Pancreas (tissue), 10 donors: ENCODE data around the gene TRPM3. TPM values are rescaled to one million over a fixed set of nuclear protein-coding genes. Genes with fewer than 3 reads are reported as not detected.

Experiments used
- ATAC-seq, 4 donors: fragments of 200-7000 bp; cut with Tn5 transposase; one replicate each; pipeline versions ENCODE4 v1.8.0 to v1.9.1; 2020; ENCODE audit warnings: mild to moderate bottlenecking in 4 of 4, moderate library complexity in 4 of 4
- DNase-seq, 6 donors: peaks; one replicate each; pipeline ENCODE4 v3.0.0-alpha.2; 2020
- FAIRE-seq: peaks from 2 replicates; lab custom pipeline; 2012; peaks lifted over from hg19 to GRCh38; lab: Jason Lieb, UNC
- H3K27ac ChIP-seq, 4 donors: fragments of 200-600 bp; sonication (generic); 1 replicate in 3 of 4; 2 replicates in 1 of 4; pipeline versions ENCODE4 v1.5.0 to v1.8.0; 2020
- H3K27me3 ChIP-seq, 4 donors: fragments of 200-600 bp; one replicate each; pipeline ENCODE4 v1.8.0; 2021
- H3K36me3 ChIP-seq, 3 donors: fragments of 200-600 bp; sonication (generic) in 1 of 3; one replicate each; pipeline versions ENCODE4 v1.5.0 to v1.8.0; 2020 to 2021
- H3K4me1 ChIP-seq, 3 donors: fragments of 200-600 bp; one replicate each; pipeline ENCODE4 v1.8.0; 2021
- H3K4me3 ChIP-seq, 4 donors: fragments of 200-600 bp; sonication (generic) in 2 of 4; one replicate each; pipeline versions ENCODE4 v1.5.0 to v1.8.0; 2020 to 2021
- H3K9me3 ChIP-seq, 4 donors: fragments of 200-600 bp; one replicate each; pipeline ENCODE4 v1.8.0; 2021
- WGBS, 2 donors: extraction: QIAGEN DNeasy Blood & Tissue Kit; methylation state at CpG; one replicate each; pipeline ENCODE4 v1.1.7; 2013; 5-methylcytosine and 5-hydroxymethylcytosine counted together
- intact Hi-C, 3 donors: fragments of 100-400 bp; cut with DNase I; formaldehyde crosslinking; loops; one replicate each; pipeline versions ENCODE4 v1.11.1 to v1.14.2; 2022
- polyA plus RNA-seq, 2 donors: library from polyadenylated mRNA; stranded (reverse); fragments of 200-250 nt; gene quantifications; one replicate each; pipeline ENCODE4 v1.2.3, GENCODE V29; 2013
- total RNA-seq, 6 donors: library from RNA; stranded (reverse); fragmentation: NEBNext Ultra II Directional in 4 of 6; extraction: Animal tissue kit (Norgen Biotek cat#: 25700) in 4 of 6; gene quantifications; one replicate each; pipeline versions ENCODE4 v1.2.1 to v1.2.4, GENCODE V29; 2021 to 2023
- TF ChIP-seq, protein P1 (sequence below), 4 donors: fragments of 200-600 bp; sonication (generic) in 3 of 4; IDR thresholded peaks; one replicate each; pipeline versions ENCODE4 v1.5.0 to v1.8.0; 2021; ENCODE audit warnings: antibody characterized with exemption in 4 of 4
- donor health status: healthy with polysubstance abuse.
- donor health status: DM: no; HTN: no; CAD: no; lungs with moderate emphysema.
- donor health status: DM: no; HTN: no; CAD: no.
- donor health status: control.
- donor health status: control.
- donor health status: Bipolar disorder and iron deficiency.
- donor health status: DM: yes; HTN: yes; CAD: no.
- donor health status: DM: no; HTN: no; CAD: no.
- donor health status: DM: no; HTN: no; CAD: no.
- donor health status: DM: yes; HTN: yes; CAD: no.

TRPM3 gene
- total and polyA plus RNA-seq, 8 donors = 0.22 to 1.9 (median 0.76) TPM

DNA sequence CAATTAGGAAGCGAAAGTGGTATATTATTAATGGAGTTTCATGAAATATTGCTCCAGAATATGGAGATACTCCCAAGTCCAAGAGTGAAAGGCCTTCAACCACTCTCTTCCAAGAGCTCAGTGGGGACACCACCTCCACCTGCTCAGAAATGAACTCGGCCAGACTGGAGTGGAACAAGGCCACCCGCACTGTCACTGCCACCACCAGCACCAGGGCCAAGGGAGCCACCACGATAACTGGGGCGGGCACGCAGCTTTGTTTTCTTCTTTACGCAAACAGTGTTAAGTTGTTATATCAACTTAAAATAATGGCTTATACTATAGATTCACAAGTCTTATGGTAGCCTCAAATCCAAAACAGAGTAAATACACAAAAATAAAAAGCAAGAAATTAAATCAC is 204.1 kb downstream of the TRPM3 start:
- TF ChIP-seq, protein P1, sequence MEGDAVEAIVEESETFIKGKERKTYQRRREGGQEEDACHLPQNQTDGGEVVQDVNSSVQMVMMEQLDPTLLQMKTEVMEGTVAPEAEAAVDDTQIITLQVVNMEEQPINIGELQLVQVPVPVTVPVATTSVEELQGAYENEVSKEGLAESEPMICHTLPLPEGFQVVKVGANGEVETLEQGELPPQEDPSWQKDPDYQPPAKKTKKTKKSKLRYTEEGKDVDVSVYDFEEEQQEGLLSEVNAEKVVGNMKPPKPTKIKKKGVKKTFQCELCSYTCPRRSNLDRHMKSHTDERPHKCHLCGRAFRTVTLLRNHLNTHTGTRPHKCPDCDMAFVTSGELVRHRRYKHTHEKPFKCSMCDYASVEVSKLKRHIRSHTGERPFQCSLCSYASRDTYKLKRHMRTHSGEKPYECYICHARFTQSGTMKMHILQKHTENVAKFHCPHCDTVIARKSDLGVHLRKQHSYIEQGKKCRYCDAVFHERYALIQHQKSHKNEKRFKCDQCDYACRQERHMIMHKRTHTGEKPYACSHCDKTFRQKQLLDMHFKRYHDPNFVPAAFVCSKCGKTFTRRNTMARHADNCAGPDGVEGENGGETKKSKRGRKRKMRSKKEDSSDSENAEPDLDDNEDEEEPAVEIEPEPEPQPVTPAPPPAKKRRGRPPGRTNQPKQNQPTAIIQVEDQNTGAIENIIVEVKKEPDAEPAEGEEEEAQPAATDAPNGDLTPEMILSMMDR (IDR thresholded peaks at IDR 0.05) = no peak

DNA sequence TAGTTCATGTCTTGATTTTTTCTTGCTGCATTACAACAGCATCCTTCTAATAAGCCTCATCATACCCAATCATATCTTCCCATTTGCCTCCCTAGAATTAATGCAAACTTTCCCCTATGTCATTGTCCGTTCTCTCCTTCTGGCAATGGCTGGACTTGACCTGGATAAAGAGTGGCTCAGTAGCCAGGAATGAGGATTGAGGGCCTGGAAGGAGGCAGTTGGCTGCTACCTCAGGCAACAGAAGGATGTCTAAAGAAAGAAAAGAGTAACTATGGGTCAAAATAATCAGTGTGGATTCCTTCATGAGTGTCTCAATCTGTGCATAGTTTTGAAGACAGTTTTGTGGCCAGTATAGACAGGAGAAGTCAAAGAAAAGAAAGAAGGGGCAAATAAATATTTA is 209.6 kb downstream of the TRPM3 start:
- Histone ChIP-seq H3K4me3 (no peak overlapping the region), H3K4me1 (no peaks in the 10 kb centered on the region), H3K9me3 (no peaks in the 10 kb centered on the region), H3K27ac (no peak overlapping the region), H3K36me3 (no peaks in the 10 kb centered on the region), H3K27me3 (no peaks in the 10 kb centered on the region)
- WGBS, 2 donors = 69 to 81% methylated on average over 1 of the region's 1 CpG
- ATAC-seq (no peak), FAIRE-seq (no peak), DNase-seq (no peak)
- TF ChIP-seq, protein P1 (IDR thresholded peaks at IDR 0.05) = no peak
- intact Hi-C loops = no loop called here

More for the DNA sequence above, 204.1 kb downstream of the TRPM3 start:
- no peak overlapping the region for H3K27ac ChIP-seq
- ATAC-seq = no peak
- intact Hi-C loops = no loop called here
- no peak for DNase-seq
- no peak overlapping the region for H3K4me3 ChIP-seq
- no peaks in the 10 kb centered on the region for H3K27me3 ChIP-seq
- no peaks in the 10 kb centered on the region for H3K9me3 ChIP-seq
- FAIRE-seq = no peak
- no peaks in the 10 kb centered on the region for H3K4me1 ChIP-seq
- no peaks in the 10 kb centered on the region for H3K36me3 ChIP-seq
- WGBS, 2 donors = 92 to 93% methylated on average over 7 of the region's 7 CpGs

DNA sequence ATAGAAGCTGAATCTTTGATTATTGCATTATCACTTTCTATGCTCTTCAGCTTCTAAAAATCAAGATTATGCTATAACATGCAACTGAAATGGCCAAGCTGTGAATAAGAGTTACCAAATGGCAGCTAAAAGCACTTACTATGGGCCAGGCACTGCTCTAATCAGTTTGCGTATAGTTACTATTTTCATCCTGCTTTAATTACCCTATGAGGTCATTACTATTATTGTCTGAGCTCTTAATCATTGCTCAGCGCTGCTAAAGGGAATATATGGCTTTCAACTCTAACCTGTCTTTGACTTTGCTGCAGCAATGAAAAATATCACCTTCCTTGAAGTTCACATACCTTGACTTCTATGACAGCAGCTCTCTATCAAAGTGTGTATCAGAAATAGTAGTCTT is 210.8 kb downstream of the TRPM3 start:
- no peaks in the 10 kb centered on the region for H3K27me3 ChIP-seq
- intact Hi-C loops = no loop called here
- TF ChIP-seq, protein P1 (IDR thresholded peaks at IDR 0.05) = no peak
- H3K27ac ChIP-seq = no peak overlapping the region
- H3K4me3 ChIP-seq = no peak overlapping the region
- ATAC-seq (no peak), DNase-seq (no peak), FAIRE-seq (no peak)
- H3K36me3 ChIP-seq = no peaks in the 10 kb centered on the region
- no peaks in the 10 kb centered on the region for H3K4me1 ChIP-seq
- H3K9me3 ChIP-seq = no peaks in the 10 kb centered on the region
- WGBS, 2 donors = 68 to 72% methylated on average over 2 of the region's 2 CpGs

DNA sequence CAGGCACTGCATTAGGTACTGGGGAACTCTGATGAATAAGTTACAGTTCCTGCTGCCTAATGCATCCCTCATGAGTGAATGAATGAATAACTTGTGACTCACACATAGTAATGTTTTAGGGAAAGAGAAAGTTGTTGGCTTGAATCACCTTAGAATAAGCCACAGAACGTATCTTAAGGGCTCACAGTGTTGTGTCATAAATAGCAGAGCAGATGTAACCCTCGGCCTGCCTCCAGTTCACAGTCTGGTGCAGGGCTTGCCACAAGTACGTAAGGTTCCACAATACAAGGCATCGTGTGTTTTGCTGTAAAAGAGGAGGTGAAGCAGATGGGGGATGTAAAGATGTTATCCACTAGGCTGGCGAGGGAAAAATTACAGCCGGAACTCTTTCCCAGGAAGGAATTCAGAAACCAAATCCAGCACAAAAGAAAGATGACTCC is 218.7 kb downstream of the TRPM3 start:
- Histone ChIP-seq H3K9me3 (no peaks in the 10 kb centered on the region), H3K36me3 (no peaks in the 10 kb centered on the region), H3K27ac (no peak overlapping the region), H3K4me1 (no peaks in the 10 kb centered on the region), H3K4me3 (no peak overlapping the region), H3K27me3 (no peaks in the 10 kb centered on the region)
- WGBS, 2 donors = 51 to 65% methylated on average over 6 of the region's 6 CpGs
- ATAC-seq (peak in 3 of 4 donors; percentile 56 to 80 (median 71)), FAIRE-seq (no peak), DNase-seq (no peak)
- TF ChIP-seq, protein P1 (IDR thresholded peaks at IDR 0.05) = no peak
- intact Hi-C loops = no loop called here

DNA sequence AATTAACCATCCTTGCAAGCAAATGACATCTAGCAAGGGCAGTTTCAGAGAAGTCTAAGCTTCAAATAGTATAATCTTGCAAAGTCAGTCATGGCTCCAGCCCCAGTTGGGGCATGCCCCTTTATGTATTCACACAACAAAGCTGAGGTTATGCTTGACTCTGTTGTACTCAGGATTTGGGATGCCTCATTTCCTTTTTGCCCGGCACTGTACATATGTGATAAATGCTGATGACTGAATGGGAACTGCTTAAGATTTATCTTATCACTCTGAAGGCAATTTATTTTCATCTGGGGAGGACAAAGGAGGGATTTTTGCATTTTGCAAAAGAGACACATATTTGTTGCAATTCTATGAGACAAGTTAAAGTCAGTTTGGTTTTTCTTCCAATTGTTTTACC is 219.2 kb downstream of the TRPM3 start:
- intact Hi-C loops = no loop called here
- Histone ChIP-seq H3K9me3 (no peaks in the 10 kb centered on the region), H3K27me3 (no peaks in the 10 kb centered on the region), H3K36me3 (no peaks in the 10 kb centered on the region), H3K4me1 (no peaks in the 10 kb centered on the region), H3K27ac (no peak overlapping the region), H3K4me3 (no peak overlapping the region)
- DNase-seq (no peak), FAIRE-seq (no peak), ATAC-seq (no peak)
- WGBS, 2 donors = 25 to 30% methylated on average over 1 of the region's 1 CpG
- TF ChIP-seq, protein P1 (IDR thresholded peaks at IDR 0.05) = no peak
